Activated T-cell treated with anti-CD3 and anti-CD28 coated beads, Interleukin-2, amount 50 U/mL, for 4 hours (primary cell): ENCODE results near the gene OGDHL. TPM values are rescaled to one million over a fixed set of nuclear protein-coding genes. Genes with fewer than 3 reads are reported as not detected.
"Not testable (repeated sequence)": the region's sequence is repeated elsewhere in the genome, so short reads cannot be mapped to it uniquely, and the experiment has no call there.

ENCODE experiments used
- ATAC-seq, 2 donors: fragments of 200-7000 bp; cut with Tn5 transposase; one replicate each; pipeline ENCODE4 v1.10.0; 2021
- DNase-seq: peaks from one replicate; pipeline ENCODE4 v3.0.0-alpha.2; 2020
- H3K27me3 Mint-ChIP-seq: one replicate; pipeline ENCODE4 v1.8.0; 2021; ENCODE audit warnings: low read depth, mixed read lengths
- H3K36me3 Mint-ChIP-seq: one replicate; pipeline ENCODE4 v1.8.0; 2022; ENCODE audit warnings: mixed read lengths; ENCODE audit not compliant: insufficient read depth
- H3K4me1 Mint-ChIP-seq: one replicate; pipeline ENCODE4 v1.8.0; 2021; ENCODE audit warnings: low read depth, mixed read lengths
- H3K4me3 Mint-ChIP-seq: one replicate; pipeline ENCODE4 v1.8.0; 2021; ENCODE audit warnings: mild to moderate bottlenecking, moderate library complexity, mixed read lengths
- H3K9me3 Mint-ChIP-seq: one replicate; pipeline ENCODE4 v1.8.0; 2021; ENCODE audit warnings: mixed read lengths
- total RNA-seq, 3 donors: library from RNA; stranded (reverse); gene quantifications; one replicate each; pipeline ENCODE4 v1.2.1, GENCODE V29; 2021

OGDHL gene
- under 1 TPM; 0.30 to 0.43 (median 0.37) TPM for total RNA-seq

- Mint-ChIP-seq H3K36me3 (no peaks in the 10 kb centered on the region), H3K4me3 (peak within 1 kb of the TSS; percentile 55), H3K9me3 (peaks cover 7% of the 10 kb centered on the region), H3K4me1 (peaks cover 10% of the 10 kb centered on the region), H3K27me3 (peaks cover 41% of the 10 kb centered on the region)
- ATAC-seq (peak; percentile 78 to 84), DNase-seq (no peak)
Observed at GRCh38 chr10:49761789-49762565, at the start of gene OGDHL. TSS of gene OGDHL (minus strand) at chr10:49762323. CDS start at chr10:49758592, 3,731 bp downstream.

GRCh38 chr10:49803988-49804387 lies 41.9 kb upstream of the OGDHL start:
- peaks cover 5% of the 10 kb centered on the region for H3K9me3 Mint-ChIP-seq

DNA sequence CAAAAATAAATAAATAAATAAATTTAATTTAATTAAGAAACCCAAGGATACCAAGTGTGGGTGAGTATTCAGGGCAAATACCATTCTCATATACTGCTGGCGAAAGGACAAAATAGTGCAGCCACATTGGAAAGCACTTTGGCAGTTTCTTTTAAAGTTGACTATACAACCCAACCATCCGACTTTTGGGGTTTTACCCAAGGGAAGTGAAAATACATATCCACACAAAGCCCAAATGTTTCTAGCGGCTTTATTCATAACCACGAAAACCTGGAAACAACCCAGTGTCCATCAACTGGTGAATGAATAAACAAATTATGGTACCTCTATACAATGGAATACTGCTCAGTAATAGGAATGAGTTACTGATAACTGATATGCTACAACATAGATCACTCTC lies 36.2 kb upstream of the OGDHL start:
- Mint-ChIP-seq H3K9me3 (no peaks in the 10 kb centered on the region), H3K36me3 (no peaks in the 10 kb centered on the region), H3K4me3 (no peak overlapping the region), H3K4me1 (no peaks in the 10 kb centered on the region), H3K27me3 (peaks cover 19% of the 10 kb centered on the region)
- ATAC-seq (no peak), DNase-seq (no peak)

More at GRCh38 chr10:49803988-49804387, 41.9 kb upstream of the OGDHL start:
- Mint-ChIP-seq H3K36me3 (no peaks in the 10 kb centered on the region), H3K4me1 (no peaks in the 10 kb centered on the region), H3K4me3 (no peak overlapping the region), H3K27me3 (peaks cover 8% of the 10 kb centered on the region)
- DNase-seq (no peak), ATAC-seq (no peak)

- H3K4me1 Mint-ChIP-seq, result no peaks in the 10 kb centered on the region
- ATAC-seq, result no peak
- H3K27me3 Mint-ChIP-seq, result peaks cover 9% of the 10 kb centered on the region
- no peak overlapping the region for H3K4me3 Mint-ChIP-seq
- H3K9me3 Mint-ChIP-seq, result no peaks in the 10 kb centered on the region
- DNase-seq, result no peak
- no peaks in the 10 kb centered on the region for H3K36me3 Mint-ChIP-seq
Observed at GRCh38 chr10:49791100-49791499, 29.0 kb upstream of the OGDHL start.

GRCh38 chr10:49784681-49785080 lies 22.6 kb upstream of the OGDHL start:
- ATAC-seq, result no peak
- H3K36me3 Mint-ChIP-seq, result no peaks in the 10 kb centered on the region
- no peak overlapping the region for H3K4me3 Mint-ChIP-seq
- H3K4me1 Mint-ChIP-seq, result no peaks in the 10 kb centered on the region
- peaks cover 9% of the 10 kb centered on the region for H3K27me3 Mint-ChIP-seq
- no peaks in the 10 kb centered on the region for H3K9me3 Mint-ChIP-seq
- no peak for DNase-seq

GRCh38 chr10:49783645-49784044 lies 21.5 kb upstream of the OGDHL start:
- ATAC-seq (no peak), DNase-seq (no peak)
- H3K9me3 Mint-ChIP-seq, result no peaks in the 10 kb centered on the region
- no peaks in the 10 kb centered on the region for H3K4me1 Mint-ChIP-seq
- H3K4me3 Mint-ChIP-seq, result no peak overlapping the region
- no peaks in the 10 kb centered on the region for H3K36me3 Mint-ChIP-seq
- peaks cover 12% of the 10 kb centered on the region for H3K27me3 Mint-ChIP-seq

DNA sequence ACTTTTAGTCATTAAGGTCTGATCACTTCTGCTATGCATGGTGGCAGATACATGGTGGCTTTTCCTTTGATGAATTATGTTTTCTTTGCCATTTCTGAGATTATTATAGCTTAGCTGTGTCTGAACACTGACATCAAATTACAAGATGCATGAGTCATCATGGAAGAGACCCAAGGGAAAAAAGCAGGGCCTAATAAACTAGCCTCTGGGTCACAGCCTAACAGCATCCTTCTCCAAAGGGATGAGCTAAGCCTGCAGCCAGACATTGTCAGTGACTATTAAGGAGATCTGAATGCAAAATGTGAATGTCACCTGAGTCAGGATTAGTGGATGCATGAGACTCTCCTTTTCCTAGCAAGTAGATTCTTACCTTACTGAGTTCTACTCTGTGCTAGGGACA lies 19.1 kb upstream of the OGDHL start:
- ATAC-seq, result no peak
- Mint-ChIP-seq H3K9me3 (peaks cover 3% of the 10 kb centered on the region), H3K4me3 (no peak overlapping the region), H3K4me1 (no peaks in the 10 kb centered on the region), H3K27me3 (peaks cover 15% of the 10 kb centered on the region), H3K36me3 (no peaks in the 10 kb centered on the region)
- no peak for DNase-seq

- no peak for ATAC-seq
- Mint-ChIP-seq H3K4me1 (no peaks in the 10 kb centered on the region), H3K27me3 (peaks cover 16% of the 10 kb centered on the region), H3K9me3 (peaks cover 3% of the 10 kb centered on the region), H3K4me3 (no peak overlapping the region), H3K36me3 (no peaks in the 10 kb centered on the region)
- DNase-seq, result no peak
Observed at GRCh38 chr10:49778197-49778596, 16.1 kb upstream of the OGDHL start.

- H3K27me3 Mint-ChIP-seq, result peaks cover 22% of the 10 kb centered on the region
Observed at GRCh38 chr10:49776851-49777250, 14.7 kb upstream of the OGDHL start.

DNA sequence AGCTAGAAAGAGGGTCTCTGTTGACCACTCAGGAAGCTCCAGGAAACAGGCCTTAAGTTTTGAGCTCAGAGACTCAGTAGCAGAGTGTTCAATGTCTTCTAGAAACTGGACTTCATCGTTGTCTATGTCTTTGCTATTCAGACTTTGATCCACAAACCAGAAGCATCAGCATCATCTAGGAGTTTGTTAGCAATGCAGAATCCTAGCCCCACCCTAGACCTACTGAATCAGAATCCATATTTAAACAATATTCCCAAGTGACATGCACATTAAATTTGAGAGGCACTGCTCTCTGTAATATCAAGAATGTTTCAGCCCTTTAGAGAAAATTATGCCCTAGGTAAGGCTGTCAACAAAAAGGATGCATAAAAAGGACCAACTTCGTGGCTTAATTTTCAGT lies 12.9 kb upstream of the OGDHL start:
- Mint-ChIP-seq H3K36me3 (no peaks in the 10 kb centered on the region), H3K4me3 (no peak overlapping the region), H3K27me3 (peaks cover 23% of the 10 kb centered on the region), H3K9me3 (peaks cover 3% of the 10 kb centered on the region), H3K4me1 (no peaks in the 10 kb centered on the region)
- ATAC-seq (no peak), DNase-seq (no peak)

More at GRCh38 chr10:49776851-49777250, 14.7 kb upstream of the OGDHL start:
- DNase-seq (no peak), ATAC-seq (no peak)
- H3K36me3 Mint-ChIP-seq, result no peaks in the 10 kb centered on the region
- H3K9me3 Mint-ChIP-seq, result peaks cover 3% of the 10 kb centered on the region
- no peaks in the 10 kb centered on the region for H3K4me1 Mint-ChIP-seq
- H3K4me3 Mint-ChIP-seq, result no peak overlapping the region

DNA sequence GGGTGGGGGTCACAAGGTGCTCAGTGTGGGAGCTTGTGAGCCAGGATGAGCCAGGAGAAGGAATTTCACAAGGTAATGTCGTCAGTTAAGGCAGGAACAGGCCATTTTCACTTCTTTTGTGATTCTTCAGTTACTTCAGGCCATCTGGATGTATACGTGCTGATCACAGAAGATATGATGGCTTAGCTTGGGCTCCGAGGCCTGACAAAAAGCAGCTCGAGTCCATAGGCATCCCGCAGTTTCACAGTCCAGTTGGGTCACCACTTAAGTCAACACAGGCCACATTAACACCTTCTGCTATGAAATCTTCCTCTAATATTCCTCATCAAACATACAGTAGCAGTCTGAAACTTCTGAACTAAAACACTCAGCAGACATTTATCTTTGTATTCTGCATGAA lies 10.8 kb upstream of the OGDHL start:
- not testable (repeated sequence) for H3K4me1 Mint-ChIP-seq, ATAC-seq, H3K4me3 Mint-ChIP-seq, H3K36me3 Mint-ChIP-seq, H3K9me3 Mint-ChIP-seq, DNase-seq
- peaks cover 25% of the 10 kb centered on the region for H3K27me3 Mint-ChIP-seq

DNA sequence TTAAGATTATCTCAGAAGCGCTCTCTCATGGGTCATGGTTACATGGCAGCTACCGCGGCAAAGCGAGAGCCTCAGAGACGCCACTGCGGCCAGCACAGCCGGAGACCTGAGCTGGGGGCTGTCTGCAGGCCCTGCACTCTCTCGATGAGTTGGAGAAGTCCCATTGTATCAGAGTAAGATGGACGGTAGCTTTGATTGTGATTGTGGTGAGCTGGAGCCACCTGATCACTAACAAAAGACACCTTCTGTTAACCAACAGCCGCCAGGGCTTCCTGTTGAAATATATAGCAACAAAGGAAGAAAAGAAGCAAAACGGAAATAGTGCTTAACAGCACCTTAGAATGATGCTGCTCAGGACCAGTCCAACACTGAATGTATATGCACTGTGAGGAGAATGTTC lies 8.9 kb upstream of the OGDHL start:
- not testable (repeated sequence) for ATAC-seq, DNase-seq, H3K36me3 Mint-ChIP-seq, H3K4me1 Mint-ChIP-seq, H3K4me3 Mint-ChIP-seq
- Mint-ChIP-seq H3K27me3 (peaks cover 43% of the 10 kb centered on the region), H3K9me3 (peaks cover 10% of the 10 kb centered on the region)

GRCh38 chr10:49769692-49770091 lies 7.6 kb upstream of the OGDHL start:
- Mint-ChIP-seq H3K4me1 (no peaks in the 10 kb centered on the region), H3K4me3 (no peak overlapping the region), H3K36me3 (no peaks in the 10 kb centered on the region), H3K27me3 (peaks cover 40% of the 10 kb centered on the region), H3K9me3 (peaks cover 10% of the 10 kb centered on the region)
- DNase-seq, result no peak
- ATAC-seq, result no peak

GRCh38 chr10:49768731-49769130 lies 6.6 kb upstream of the OGDHL start:
- Mint-ChIP-seq H3K9me3 (peaks cover 10% of the 10 kb centered on the region), H3K4me1 (no peaks in the 10 kb centered on the region), H3K27me3 (peaks cover 40% of the 10 kb centered on the region), H3K4me3 (no peak overlapping the region), H3K36me3 (no peaks in the 10 kb centered on the region)
- no peak for DNase-seq
- no peak for ATAC-seq

DNA sequence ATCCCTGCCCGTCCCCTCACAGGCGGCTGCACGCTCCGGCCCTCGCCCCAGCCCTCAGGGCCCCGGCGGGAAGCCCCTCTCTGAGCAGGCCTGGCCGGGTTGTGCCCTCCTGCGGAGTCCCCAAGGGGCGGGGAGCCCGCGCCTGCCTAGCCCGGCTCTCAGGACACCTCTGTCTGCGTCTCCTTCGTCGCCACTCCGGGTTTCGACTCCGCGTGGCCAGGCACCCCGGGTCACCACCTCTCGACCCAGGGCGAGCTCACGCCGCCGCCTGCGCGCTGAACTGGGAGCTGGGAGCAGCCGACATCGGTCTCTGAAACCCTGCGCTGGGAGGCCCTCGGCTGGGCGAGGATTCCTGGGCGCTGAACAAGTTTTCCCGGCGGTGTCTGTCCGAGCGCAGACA lies 6.2 kb upstream of the OGDHL start:
- DNase-seq (no peak), ATAC-seq (no peak)
- Mint-ChIP-seq H3K9me3 (peaks cover 10% of the 10 kb centered on the region), H3K4me1 (no peaks in the 10 kb centered on the region), H3K36me3 (no peaks in the 10 kb centered on the region), H3K4me3 (no peak overlapping the region), H3K27me3 (peaks cover 44% of the 10 kb centered on the region)
